Activated naive CD4-positive, alpha-beta T cell treated with anti-CD3 and anti-CD28 coated beads for 36 hours (primary cell): ENCODE results near the gene NOM1. TPM values are rescaled to one million over a fixed set of nuclear protein-coding genes. Genes with fewer than 3 reads are reported as not detected.
"Not testable (repeated sequence)": the region's sequence is repeated elsewhere in the genome, so short reads cannot be mapped to it uniquely, and the experiment has no call there.

Experiments
- CTCF ChIA-PET: fragments of 350-600 bp; sonication (Branson Sonifier 250); formaldehyde crosslinking; loops from one replicate; lab custom pipeline; 2021; ENCODE audit warnings: antibody characterized with exemption; lab: Charles Lee
- DNase-seq: peaks from one replicate; pipeline ENCODE4 v3.0.0-alpha.2; 2020
- H3K27ac Mint-ChIP-seq: one replicate; pipeline ENCODE4 v1.8.0; 2021; ENCODE audit warnings: mild to moderate bottlenecking, mixed read lengths
- H3K27me3 Mint-ChIP-seq: one replicate; pipeline ENCODE4 v1.8.0; 2021; ENCODE audit warnings: low read depth, mixed read lengths
- H3K36me3 Mint-ChIP-seq: one replicate; pipeline ENCODE4 v1.8.0; 2021; ENCODE audit warnings: low read depth, mixed read lengths
- H3K4me1 Mint-ChIP-seq: one replicate; pipeline ENCODE4 v1.8.0; 2021; ENCODE audit warnings: low read depth, mixed read lengths
- H3K4me3 Mint-ChIP-seq: one replicate; pipeline ENCODE4 v1.8.0; 2021; ENCODE audit warnings: mild to moderate bottlenecking, moderate library complexity, mixed read lengths
- H3K9me3 Mint-ChIP-seq: one replicate; pipeline ENCODE4 v1.8.0; 2021; ENCODE audit warnings: mixed read lengths
- intact Hi-C: fragments of 100-400 bp; cut with micrococcal nuclease; formaldehyde crosslinking; loops from one replicate; pipeline ENCODE4 v1.15.1; 2023
- total RNA-seq, 2 experiments: library from RNA; stranded (reverse); gene quantifications; one replicate each; pipeline ENCODE4 v1.2.3, GENCODE V29; 2021

Gene NOM1
- total RNA-seq, 2 experiments from 2014 or later = 26.0 to 28.3 TPM

- H3K4me3 Mint-ChIP-seq = peak overlapping the region; percentile 12
Observed at GRCh38 chr7:156943091-156944041, 6.1 kb upstream of the NOM1 start.

DNA sequence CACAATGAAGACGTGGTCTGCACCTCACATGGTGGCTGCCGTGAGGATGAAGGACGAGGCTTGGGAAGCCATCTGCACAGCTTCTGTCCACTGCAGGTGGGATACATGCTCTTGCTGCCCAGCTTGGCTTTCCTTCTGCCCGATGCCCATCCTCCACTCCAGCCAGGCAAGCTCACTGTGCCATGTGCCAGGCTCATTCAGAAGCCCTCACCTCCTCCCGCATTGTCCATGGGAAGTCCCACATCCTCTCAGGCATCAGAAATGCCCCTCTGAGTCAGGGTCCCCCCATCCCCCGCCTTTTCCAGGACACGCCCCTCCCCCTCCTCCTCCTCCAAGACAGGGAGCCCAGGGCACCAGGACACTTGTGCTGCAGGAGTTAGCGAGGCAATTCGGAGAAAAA, 4.6 kb upstream of the NOM1 start:
- H3K4me3 Mint-ChIP-seq = no peak overlapping the region
- H3K27me3 Mint-ChIP-seq = peaks cover 55% of the 10 kb centered on the region
- peaks cover 17% of the 10 kb centered on the region for H3K4me1 Mint-ChIP-seq
- H3K9me3 Mint-ChIP-seq = peaks cover 15% of the 10 kb centered on the region
- intact Hi-C loops = loop anchor here (5.0 kb wide), 1 partner anchor 1138 kb away; no protein-coding TSS in a partner anchor
- H3K36me3 Mint-ChIP-seq = peaks cover 15% of the 10 kb centered on the region
- no peak for DNase-seq
- H3K27ac Mint-ChIP-seq = no peak overlapping the region
- CTCF ChIA-PET = interaction anchor here (0.6 kb wide), 1 partner anchor 1261 kb away, joined by 3 read pairs; no protein-coding TSS in a partner anchor

More at GRCh38 chr7:156943091-156944041, 6.1 kb upstream of the NOM1 start:
- Mint-ChIP-seq H3K4me1 (peaks cover 17% of the 10 kb centered on the region), H3K27me3 (peaks cover 55% of the 10 kb centered on the region), H3K9me3 (peaks cover 15% of the 10 kb centered on the region), H3K36me3 (peaks cover 15% of the 10 kb centered on the region), H3K27ac (no peak overlapping the region)
- CTCF ChIA-PET = interaction anchor here (0.6 to 1.0 kb wide), 5 partner anchors 10 to 19 kb away, joined by 3 to 4 read pairs (median 3); no protein-coding TSS in a partner anchor
- DNase-seq = peak; percentile 25
- intact Hi-C loops = no loop called here

- intact Hi-C loops = loop anchor here (5.0 kb wide), 1 partner anchor 1140 kb away; no protein-coding TSS in a partner anchor
- Mint-ChIP-seq H3K9me3 (no peaks in the 10 kb centered on the region), H3K36me3 (peaks cover 14% of the 10 kb centered on the region), H3K4me1 (peaks cover 33% of the 10 kb centered on the region), H3K4me3 (peak overlapping the region; percentile 41), H3K27me3 (peaks cover 36% of the 10 kb centered on the region), H3K27ac (no peak overlapping the region)
- DNase-seq = no peak
- CTCF ChIA-PET = interaction anchor here (0.9 to 1.0 kb wide), 2 partner anchors 23 to 327 kb away, joined by 3 to 4 read pairs; no protein-coding TSS in a partner anchor
Observed at GRCh38 chr7:156947120-156947843, 2.2 kb upstream of the NOM1 start.

- DNase-seq = no peak
- intact Hi-C loops = loop anchor here (5.0 kb wide), 1 partner anchor 1141 kb away; no protein-coding TSS in a partner anchor
- Mint-ChIP-seq H3K4me1 (peaks cover 34% of the 10 kb centered on the region), H3K27ac (no peak overlapping the region), H3K27me3 (peaks cover 26% of the 10 kb centered on the region), H3K9me3 (no peaks in the 10 kb centered on the region), H3K36me3 (peaks cover 19% of the 10 kb centered on the region), H3K4me3 (peak overlapping the region; percentile 90)
- CTCF ChIA-PET = interaction anchor here (0.7 to 1.0 kb wide), 2 partner anchors 42 to 680 kb away, joined by 3 to 8 read pairs; no protein-coding TSS in a partner anchor
Observed at GRCh38 chr7:156948361-156948760, 1.2 kb upstream of the NOM1 start.

GRCh38 chr7:156950381-156950858, 908 bp downstream of the NOM1 start:
- Mint-ChIP-seq H3K36me3 (peaks cover 36% of the 10 kb centered on the region), H3K9me3 (no peaks in the 10 kb centered on the region), H3K27me3 (peaks cover 6% of the 10 kb centered on the region), H3K27ac (peak overlapping the region; percentile 48), H3K4me1 (peaks cover 37% of the 10 kb centered on the region), H3K4me3 (peak overlapping the region; percentile 90)
- intact Hi-C loops = loop anchor here (10.0 kb wide), 2 partner anchors 394 to 434 kb away; no protein-coding TSS in a partner anchor
- CTCF ChIA-PET = interaction anchor here (0.5 to 1.3 kb wide), 7 partner anchors 14 to 261 kb away, joined by 3 to 6 read pairs (median 3); partner anchors contain the start of gene LMBR1
- no peak for DNase-seq

DNA sequence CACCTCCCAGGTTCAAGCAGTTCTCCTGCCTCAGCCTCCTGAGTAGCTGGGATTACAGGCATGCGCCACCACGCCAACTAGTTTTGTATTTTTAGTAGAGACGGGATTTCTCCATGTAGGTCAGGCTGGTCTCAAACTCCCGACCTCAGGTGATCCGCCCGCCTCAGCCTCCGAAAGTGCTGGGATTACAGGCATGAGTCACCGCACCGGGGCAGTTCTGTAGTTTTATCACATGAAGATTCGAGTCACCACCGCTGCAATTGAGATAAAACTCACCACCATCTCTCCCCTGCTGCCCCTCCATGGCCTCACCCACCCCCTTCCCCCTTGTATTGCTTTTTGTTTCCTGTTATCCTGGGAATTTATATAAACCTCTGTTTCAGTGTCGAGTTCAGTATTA, 3.7 kb downstream of the NOM1 start:
- not testable (repeated sequence) for H3K27me3 Mint-ChIP-seq, H3K9me3 Mint-ChIP-seq, H3K27ac Mint-ChIP-seq, H3K4me3 Mint-ChIP-seq, DNase-seq
- H3K4me1 Mint-ChIP-seq = peaks cover 39% of the 10 kb centered on the region
- CTCF ChIA-PET = interaction anchor here (1.8 kb wide), 1 partner anchor 16 kb away, joined by 5 read pairs; no protein-coding TSS in a partner anchor
- intact Hi-C loops = loop anchor here (10.0 kb wide), 2 partner anchors 392 to 432 kb away; no protein-coding TSS in a partner anchor
- H3K36me3 Mint-ChIP-seq = peaks cover 45% of the 10 kb centered on the region

DNA sequence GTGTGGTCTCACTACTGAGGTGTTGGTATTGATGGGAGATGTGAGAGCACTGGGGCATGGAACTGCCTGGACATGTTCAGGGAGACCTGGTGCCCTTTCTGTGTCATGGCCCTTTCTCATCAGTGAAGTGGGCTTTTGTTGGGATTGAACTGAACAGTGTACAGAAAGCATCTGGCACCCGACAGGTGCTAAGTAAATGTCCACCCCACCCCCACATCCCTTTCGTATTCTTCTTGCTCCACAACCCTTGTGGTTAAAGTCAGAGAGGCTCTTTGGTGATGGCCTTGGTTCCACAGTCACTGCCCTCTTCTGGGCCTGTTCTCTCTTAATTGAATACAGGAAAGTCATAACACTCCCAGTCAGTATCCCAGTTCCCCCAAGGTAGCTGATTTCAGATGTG, 5.4 kb downstream of the NOM1 start:
- Mint-ChIP-seq H3K9me3 (no peaks in the 10 kb centered on the region), H3K27ac (no peak overlapping the region), H3K27me3 (no peaks in the 10 kb centered on the region), H3K4me1 (peaks cover 39% of the 10 kb centered on the region), H3K4me3 (no peak overlapping the region), H3K36me3 (peaks cover 52% of the 10 kb centered on the region)
- DNase-seq = no peak
- intact Hi-C loops = loop anchor here (10.0 kb wide), 2 partner anchors 390 to 430 kb away; no protein-coding TSS in a partner anchor
- CTCF ChIA-PET = no interaction called here

GRCh38 chr7:156956727-156957126, 7.2 kb downstream of the NOM1 start:
- no peak for DNase-seq
- Mint-ChIP-seq H3K4me3 (no peak overlapping the region), H3K36me3 (peaks cover 57% of the 10 kb centered on the region), H3K9me3 (no peaks in the 10 kb centered on the region), H3K27me3 (no peaks in the 10 kb centered on the region), H3K27ac (no peak overlapping the region), H3K4me1 (peaks cover 28% of the 10 kb centered on the region)
- CTCF ChIA-PET = no interaction called here
- intact Hi-C loops = loop anchor here (10.0 kb wide), 2 partner anchors 388 to 428 kb away; no protein-coding TSS in a partner anchor

DNA sequence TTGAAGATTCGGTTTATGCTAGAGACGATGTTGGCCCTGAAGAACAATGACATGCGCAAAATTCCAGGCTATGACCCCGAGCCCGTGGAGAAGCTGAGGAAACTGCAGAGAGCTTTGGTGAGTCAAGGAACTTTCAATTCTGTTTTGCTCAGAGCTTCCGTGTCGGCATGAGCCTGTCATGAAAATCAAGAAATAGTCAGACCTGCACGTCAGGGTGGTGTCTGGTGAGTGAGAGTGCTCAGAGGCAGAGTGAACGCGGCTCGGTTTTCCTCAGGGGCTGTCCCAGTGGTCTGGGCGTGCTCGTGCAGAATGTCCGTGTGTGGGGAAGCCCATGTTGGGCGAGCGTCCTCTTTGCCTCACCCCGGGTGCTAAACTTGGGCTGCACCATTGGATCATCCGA, 12.6 kb downstream of the NOM1 start:
- Mint-ChIP-seq H3K27ac (no peak overlapping the region), H3K36me3 (peaks cover 52% of the 10 kb centered on the region), H3K27me3 (no peaks in the 10 kb centered on the region)

GRCh38 chr7:156962897-156963296, 13.4 kb downstream of the NOM1 start:
- H3K4me3 Mint-ChIP-seq = no peak overlapping the region
- no peaks in the 10 kb centered on the region for H3K9me3 Mint-ChIP-seq
- peaks cover 52% of the 10 kb centered on the region for H3K36me3 Mint-ChIP-seq
- intact Hi-C loops = no loop called here
- H3K27ac Mint-ChIP-seq = no peak overlapping the region
- peaks cover 2% of the 10 kb centered on the region for H3K4me1 Mint-ChIP-seq
- no peak for DNase-seq
- H3K27me3 Mint-ChIP-seq = no peaks in the 10 kb centered on the region
- CTCF ChIA-PET = no interaction called here

More for the DNA sequence above, 12.6 kb downstream of the NOM1 start:
- CTCF ChIA-PET = no interaction called here
- peaks cover 2% of the 10 kb centered on the region for H3K4me1 Mint-ChIP-seq
- no peak for DNase-seq
- H3K9me3 Mint-ChIP-seq = no peaks in the 10 kb centered on the region
- intact Hi-C loops = no loop called here
- no peak overlapping the region for H3K4me3 Mint-ChIP-seq

- no peaks in the 10 kb centered on the region for H3K27me3 Mint-ChIP-seq
- intact Hi-C loops = no loop called here
- H3K4me1 Mint-ChIP-seq = peaks cover 2% of the 10 kb centered on the region
- CTCF ChIA-PET = no interaction called here
- no peak overlapping the region for H3K4me3 Mint-ChIP-seq
- peaks cover 52% of the 10 kb centered on the region for H3K36me3 Mint-ChIP-seq
- H3K27ac Mint-ChIP-seq = no peak overlapping the region
- H3K9me3 Mint-ChIP-seq = no peaks in the 10 kb centered on the region
- no peak for DNase-seq
Observed at GRCh38 chr7:156963472-156963871, 14.0 kb downstream of the NOM1 start.
